HEK293 (cell line): ENCODE results near the gene SNX33.
"Not testable (repeated sequence)": the region's sequence is repeated elsewhere in the genome, so short reads cannot be mapped to it uniquely, and the experiment has no call there.

Experiments used
- CTCF ChIA-PET: fragments of 350-600 bp; formaldehyde crosslinking; extraction: SDS; loops from one replicate; lab custom pipeline; 2021; ENCODE audit warnings: antibody characterized with exemption; lab: Yijun Ruan, JAX
- POLR2A ChIA-PET: fragments of 300-600 bp; formaldehyde crosslinking; extraction: SDS; loops from one replicate; lab custom pipeline; 2020; ENCODE audit warnings: antibody characterized with exemption, inconsistent platforms; lab: Yijun Ruan, JAX
- H3K27ac ChIP-seq: fragments of 200-500 bp; sonication (Bioruptor generic); 2 replicates; pipeline ENCODE4 v1.5.1; 2014; ENCODE audit warnings: low read depth, low read length, control low read depth, inconsistent platforms; ENCODE audit errors: extremely low read depth
- H3K36me3 ChIP-seq, 2 experiments: fragments of 200-500 bp in 1 of 2; sonication (Bioruptor generic) in 1 of 2; 1 replicate in 1 of 2; 2 replicates in 1 of 2; pipeline ENCODE4 v1.5.1; 2014 to 2017; ENCODE audit warnings: inconsistent platforms in 2 of 2, low read length in 2 of 2; ENCODE audit not compliant: control insufficient read depth in 2 of 2, insufficient read depth in 1 of 2
- H3K4me1 ChIP-seq: fragments of 200-500 bp; sonication (Bioruptor generic); 2 replicates; pipeline ENCODE4 v1.5.1; 2014; ENCODE audit warnings: mild to moderate bottlenecking, low read length, inconsistent platforms; ENCODE audit not compliant: control insufficient read depth, insufficient read depth
- H3K4me3 ChIP-seq: 2 replicates; pipeline ENCODE4 v1.5.1; 2011; ENCODE audit warnings: low read depth, mild to moderate bottlenecking, control low read depth, low read length, moderate library complexity
- H3K9me3 ChIP-seq: fragments of 200-500 bp; sonication (Bioruptor generic); 2 replicates; pipeline ENCODE4 v1.5.1; 2014; ENCODE audit warnings: low read depth, low read length, inconsistent platforms; ENCODE audit not compliant: control insufficient read depth, insufficient read depth
- GLIS1 ChIP-seq: fragments of 450-650 bp; formaldehyde crosslinking; IDR thresholded peaks from 2 replicates; pipeline ENCODE4 v1.5.1; 2016; ENCODE audit warnings: missing biosample characterization, missing genetic modification characterization
- HOXA7 ChIP-seq: sonication (generic); formaldehyde crosslinking; IDR thresholded peaks from 2 replicates; pipeline ENCODE4 v1.8.1; 2022; ENCODE audit warnings: missing genetic modification reagents, borderline replicate concordance
- OSR2 ChIP-seq: fragments of 450-650 bp; formaldehyde crosslinking; IDR thresholded peaks from 2 replicates; pipeline ENCODE4 v1.5.1; 2016; ENCODE audit warnings: missing biosample characterization, missing genetic modification characterization
- PRDM1 ChIP-seq: fragments of 450-650 bp; formaldehyde crosslinking; IDR thresholded peaks from 2 replicates; pipeline ENCODE4; 2016; ENCODE audit warnings: missing biosample characterization, missing genetic modification characterization
- SP2 ChIP-seq: fragments of 450-650 bp; formaldehyde crosslinking; IDR thresholded peaks from 2 replicates; pipeline ENCODE4 v1.5.1; 2016; ENCODE audit warnings: missing biosample characterization, missing genetic modification characterization
- TCF7L2 ChIP-seq: IDR thresholded peaks from 2 replicates; pipeline ENCODE4 v1.6.1; 2011; ENCODE audit warnings: low read depth, mild to moderate bottlenecking, inconsistent platforms, low read length, moderate library complexity, borderline replicate concordance
- ZBTB20 ChIP-seq: fragments of 450-650 bp; formaldehyde crosslinking; IDR thresholded peaks from 2 replicates; pipeline ENCODE4 v1.5.1; 2016; ENCODE audit warnings: missing biosample characterization, missing genetic modification characterization
- ZNF140 ChIP-seq: fragments of 450-650 bp; formaldehyde crosslinking; IDR thresholded peaks from 2 replicates; pipeline ENCODE4 v1.5.1; 2016; ENCODE audit warnings: missing biosample characterization, missing genetic modification characterization
- ZNF155 ChIP-seq: fragments of 450-650 bp; formaldehyde crosslinking; IDR thresholded peaks from 2 replicates; pipeline ENCODE4 v1.5.1; 2016; ENCODE audit warnings: missing biosample characterization, missing genetic modification characterization
- ZNF175 ChIP-seq: fragments of 450-650 bp; formaldehyde crosslinking; IDR thresholded peaks from 2 replicates; pipeline ENCODE4 v1.5.1; 2016; ENCODE audit warnings: missing biosample characterization, missing genetic modification characterization
- ZNF223 ChIP-seq: fragments of 450-650 bp; formaldehyde crosslinking; IDR thresholded peaks from 2 replicates; pipeline ENCODE4 v1.5.1; 2016; ENCODE audit warnings: missing biosample characterization, missing genetic modification characterization
- ZNF510 ChIP-seq: fragments of 450-650 bp; formaldehyde crosslinking; IDR thresholded peaks from 2 replicates; pipeline ENCODE4 v1.5.1; 2018; ENCODE audit warnings: mild to moderate bottlenecking, missing genetic modification characterization, missing biosample characterization; ENCODE audit not compliant: insufficient replicate concordance
- ZNF555 ChIP-seq: fragments of 450-650 bp; formaldehyde crosslinking; conservative IDR thresholded peaks from 2 replicates; pipeline ENCODE4 v1.5.1; 2017; ENCODE audit warnings: missing biosample characterization, mild to moderate bottlenecking, missing genetic modification characterization, inconsistent platforms
- ZNF624 ChIP-seq: fragments of 450-650 bp; formaldehyde crosslinking; IDR thresholded peaks from 2 replicates; pipeline ENCODE4 v1.5.1; 2017; ENCODE audit warnings: missing biosample characterization, missing genetic modification characterization
- ZNF747 ChIP-seq: fragments of 450-650 bp; formaldehyde crosslinking; IDR thresholded peaks from 2 replicates; pipeline ENCODE4 v1.5.1; 2016; ENCODE audit warnings: missing biosample characterization, missing genetic modification characterization
- ZNF830 ChIP-seq: fragments of 450-650 bp; IDR thresholded peaks from 2 replicates; pipeline ENCODE4 v1.5.0; 2018; ENCODE audit warnings: missing biosample characterization, missing genetic modification characterization, low read depth, mild to moderate bottlenecking, moderate library complexity
- ZSCAN30 ChIP-seq: fragments of 450-650 bp; IDR thresholded peaks from 2 replicates; pipeline ENCODE4 v1.5.1; 2018; ENCODE audit warnings: missing biosample characterization, mild to moderate bottlenecking, missing genetic modification characterization, moderate library complexity
- TF ChIP-seq, protein P1 (sequence below): fragments of 450-650 bp; formaldehyde crosslinking; IDR thresholded peaks from 2 replicates; pipeline ENCODE4 v1.5.1; 2017; ENCODE audit warnings: missing biosample characterization, missing genetic modification characterization
- TF ChIP-seq, protein P2 (sequence below): fragments of 450-650 bp; formaldehyde crosslinking; IDR thresholded peaks from 2 replicates; pipeline ENCODE4 v1.5.1; 2016; ENCODE audit warnings: missing biosample characterization, missing genetic modification characterization
- TF ChIP-seq, protein P3 (sequence below): fragments of 450-650 bp; formaldehyde crosslinking; conservative IDR thresholded peaks from 2 replicates; pipeline ENCODE4 v1.5.1; 2016; ENCODE audit warnings: low read depth, missing biosample characterization, missing genetic modification characterization

The SNX33 gene

DNA sequence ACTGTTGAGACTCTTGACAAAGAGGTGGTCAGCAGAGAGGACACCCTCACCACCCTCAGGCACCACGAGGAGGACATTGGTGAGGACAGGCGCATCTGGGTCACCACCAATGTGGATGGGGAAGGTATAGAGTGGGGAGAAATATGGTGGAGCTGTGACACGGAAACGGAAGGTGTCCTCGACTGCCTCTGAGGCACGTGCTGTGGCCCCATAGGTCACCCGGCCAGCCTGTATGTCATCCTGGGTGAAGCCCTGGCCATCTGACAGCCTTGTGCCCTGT lies 40.5 kb downstream of the SNX33 start (continued):
- TF ChIP-seq, protein P1, sequence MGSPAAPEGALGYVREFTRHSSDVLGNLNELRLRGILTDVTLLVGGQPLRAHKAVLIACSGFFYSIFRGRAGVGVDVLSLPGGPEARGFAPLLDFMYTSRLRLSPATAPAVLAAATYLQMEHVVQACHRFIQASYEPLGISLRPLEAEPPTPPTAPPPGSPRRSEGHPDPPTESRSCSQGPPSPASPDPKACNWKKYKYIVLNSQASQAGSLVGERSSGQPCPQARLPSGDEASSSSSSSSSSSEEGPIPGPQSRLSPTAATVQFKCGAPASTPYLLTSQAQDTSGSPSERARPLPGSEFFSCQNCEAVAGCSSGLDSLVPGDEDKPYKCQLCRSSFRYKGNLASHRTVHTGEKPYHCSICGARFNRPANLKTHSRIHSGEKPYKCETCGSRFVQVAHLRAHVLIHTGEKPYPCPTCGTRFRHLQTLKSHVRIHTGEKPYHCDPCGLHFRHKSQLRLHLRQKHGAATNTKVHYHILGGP (tag by site-specific recombination): no peak
- TF ChIP-seq TCF7L2: no peak
- no peak for TF ChIP-seq ZNF140 (tag by site-specific recombination)
- TF ChIP-seq GLIS1: no peak
- TF ChIP-seq ZNF155 (tag by site-specific recombination): no peak
- TF ChIP-seq, protein P2, sequence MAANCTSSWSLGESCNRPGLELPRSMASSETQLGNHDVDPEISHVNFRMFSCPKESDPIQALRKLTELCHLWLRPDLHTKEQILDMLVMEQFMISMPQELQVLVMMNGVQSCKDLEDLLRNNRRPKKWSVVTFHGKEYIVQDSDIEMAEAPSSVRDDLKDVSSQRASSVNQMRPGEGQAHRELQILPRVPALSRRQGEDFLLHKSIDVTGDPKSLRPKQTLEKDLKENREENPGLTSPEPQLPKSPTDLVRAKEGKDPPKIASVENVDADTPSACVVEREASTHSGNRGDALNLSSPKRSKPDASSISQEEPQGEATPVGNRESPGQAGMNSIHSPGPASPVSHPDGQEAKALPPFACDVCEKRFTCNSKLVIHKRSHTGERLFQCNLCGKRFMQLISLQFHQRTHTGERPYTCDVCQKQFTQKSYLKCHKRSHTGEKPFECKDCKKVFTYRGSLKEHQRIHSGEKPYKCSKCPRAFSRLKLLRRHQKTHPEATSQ (tag by site-specific recombination): no peak
- no peak for TF ChIP-seq ZBTB20 (tag by site-specific recombination)
- no peak for TF ChIP-seq OSR2
- TF ChIP-seq ZNF223 (tag by site-specific recombination): no peak
- no peak for TF ChIP-seq ZNF830 (tag by site-specific recombination)
- no peak for TF ChIP-seq PRDM1 (tag by site-specific recombination)
- no peak for TF ChIP-seq HOXA7 (CRISPR knock-in tag)
- no peak for TF ChIP-seq ZNF624 (tag by site-specific recombination)

DNA sequence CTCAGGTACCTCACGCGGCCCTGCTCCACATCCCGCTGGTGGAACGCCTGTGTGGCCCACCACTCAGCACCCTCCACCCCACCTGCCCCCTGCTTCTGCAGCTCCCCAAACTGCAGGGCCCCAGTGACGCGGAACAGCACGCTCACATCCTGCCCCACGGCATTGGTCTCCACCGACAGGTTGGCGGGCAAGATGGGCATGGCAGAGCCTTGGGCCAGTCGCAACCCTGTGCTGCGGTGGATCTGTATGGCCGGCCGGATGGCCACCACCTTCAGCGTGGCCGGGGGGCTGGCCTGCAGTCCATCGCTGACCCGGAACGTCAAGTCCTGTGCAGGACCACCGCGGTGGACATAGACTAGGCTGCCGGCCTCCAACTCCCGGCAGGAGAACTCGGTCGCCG lies 41.1 kb downstream of the SNX33 start:
- peaks cover 0 to 5% of the 10 kb centered on the region in 2 experiments; a peak in 1 of 3 replicates for H3K36me3 ChIP-seq
- TF ChIP-seq ZSCAN30 (no peak), ZNF175 (tag by site-specific recombination) (no peak), SP2 (no peak), ZNF747 (tag by site-specific recombination) (no peak), ZNF555 (tag by site-specific recombination) (no peak), ZNF510 (tag by site-specific recombination) (no peak)
- TF ChIP-seq, protein P3, sequence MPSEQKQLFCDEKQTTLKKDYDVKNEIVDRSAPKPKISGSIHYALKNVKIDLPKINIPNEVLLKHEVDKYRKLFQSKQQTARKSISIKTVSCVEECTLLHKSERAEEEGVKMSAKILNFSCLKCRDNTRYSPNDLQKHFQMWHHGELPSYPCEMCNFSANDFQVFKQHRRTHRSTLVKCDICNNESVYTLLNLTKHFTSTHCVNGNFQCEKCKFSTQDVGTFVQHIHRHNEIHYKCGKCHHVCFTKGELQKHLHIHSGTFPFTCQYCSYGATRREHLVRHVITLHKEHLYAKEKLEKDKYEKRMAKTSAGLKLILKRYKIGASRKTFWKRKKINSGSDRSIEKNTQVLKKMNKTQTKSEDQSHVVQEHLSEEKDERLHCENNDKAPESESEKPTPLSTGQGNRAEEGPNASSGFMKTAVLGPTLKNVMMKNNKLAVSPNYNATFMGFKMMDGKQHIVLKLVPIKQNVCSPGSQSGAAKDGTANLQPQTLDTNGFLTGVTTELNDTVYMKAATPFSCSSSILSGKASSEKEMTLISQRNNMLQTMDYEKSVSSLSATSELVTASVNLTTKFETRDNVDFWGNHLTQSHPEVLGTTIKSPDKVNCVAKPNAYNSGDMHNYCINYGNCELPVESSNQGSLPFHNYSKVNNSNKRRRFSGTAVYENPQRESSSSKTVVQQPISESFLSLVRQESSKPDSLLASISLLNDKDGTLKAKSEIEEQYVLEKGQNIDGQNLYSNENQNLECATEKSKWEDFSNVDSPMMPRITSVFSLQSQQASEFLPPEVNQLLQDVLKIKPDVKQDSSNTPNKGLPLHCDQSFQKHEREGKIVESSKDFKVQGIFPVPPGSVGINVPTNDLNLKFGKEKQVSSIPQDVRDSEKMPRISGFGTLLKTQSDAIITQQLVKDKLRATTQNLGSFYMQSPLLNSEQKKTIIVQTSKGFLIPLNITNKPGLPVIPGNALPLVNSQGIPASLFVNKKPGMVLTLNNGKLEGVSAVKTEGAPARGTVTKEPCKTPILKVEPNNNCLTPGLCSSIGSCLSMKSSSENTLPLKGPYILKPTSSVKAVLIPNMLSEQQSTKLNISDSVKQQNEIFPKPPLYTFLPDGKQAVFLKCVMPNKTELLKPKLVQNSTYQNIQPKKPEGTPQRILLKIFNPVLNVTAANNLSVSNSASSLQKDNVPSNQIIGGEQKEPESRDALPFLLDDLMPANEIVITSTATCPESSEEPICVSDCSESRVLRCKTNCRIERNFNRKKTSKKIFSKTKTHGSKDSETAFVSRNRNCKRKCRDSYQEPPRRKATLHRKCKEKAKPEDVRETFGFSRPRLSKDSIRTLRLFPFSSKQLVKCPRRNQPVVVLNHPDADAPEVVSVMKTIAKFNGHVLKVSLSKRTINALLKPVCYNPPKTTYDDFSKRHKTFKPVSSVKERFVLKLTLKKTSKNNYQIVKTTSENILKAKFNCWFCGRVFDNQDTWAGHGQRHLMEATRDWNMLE (tag by site-specific recombination): no peak
- POLR2A ChIA-PET: no interaction called here
- no peak overlapping the region for H3K27ac ChIP-seq
- no peak overlapping the region for H3K4me3 ChIP-seq
- CTCF ChIA-PET: interaction anchor here (1.8 to 4.5 kb wide), 2 partner anchors 33 to 112 kb away, joined by 3 to 20 read pairs; no protein-coding TSS in a partner anchor
- H3K9me3 ChIP-seq: no peaks in the 10 kb centered on the region
- no peaks in the 10 kb centered on the region for H3K4me1 ChIP-seq

DNA sequence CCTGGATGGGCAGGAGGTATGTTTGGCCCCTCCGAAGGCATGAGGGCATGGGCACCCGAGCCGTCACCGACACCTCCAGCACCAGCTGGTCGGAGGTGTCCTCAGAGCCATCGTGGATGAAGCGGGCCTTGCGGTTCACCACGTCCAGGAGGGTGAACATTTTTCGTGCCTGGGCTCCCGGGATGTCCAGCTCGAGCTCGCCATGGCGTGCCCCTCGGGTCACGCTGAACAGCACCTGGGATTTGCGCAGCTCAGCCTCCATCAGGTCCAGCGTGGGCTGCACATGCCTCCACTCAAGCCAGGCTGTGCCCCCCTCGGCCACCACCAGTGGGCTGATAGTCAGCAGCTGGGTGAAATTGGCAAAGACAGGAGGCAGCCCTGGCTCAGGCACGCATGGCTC lies 41.7 kb downstream of the SNX33 start:
- H3K4me3 ChIP-seq, H3K9me3 ChIP-seq, H3K36me3 ChIP-seq, H3K4me1 ChIP-seq, H3K27ac ChIP-seq, POLR2A ChIA-PET: not testable (repeated sequence)
- CTCF ChIA-PET: interaction anchor here (0.7 to 4.5 kb wide), 2 partner anchors 104 to 112 kb away, joined by 3 to 20 read pairs; no protein-coding TSS in a partner anchor

DNA sequence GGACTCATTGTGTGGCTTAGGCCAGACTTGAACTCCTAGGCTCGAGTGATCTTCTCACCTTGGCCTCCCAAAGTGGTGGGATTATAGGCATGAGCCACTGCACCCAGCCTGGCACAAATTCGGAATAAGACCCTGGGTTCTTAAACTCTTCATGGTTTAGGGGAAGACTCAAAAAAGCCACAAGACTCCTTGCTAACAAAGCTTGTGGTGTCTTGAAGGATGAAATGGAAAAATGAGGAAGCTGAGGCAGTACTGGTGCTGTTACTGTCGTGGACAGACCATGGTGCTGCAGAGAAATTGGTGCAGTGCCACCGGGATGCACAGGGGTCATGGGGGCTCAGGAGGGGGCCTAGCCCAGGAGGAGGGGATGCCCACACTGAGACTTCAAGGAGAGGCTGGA lies 44.6 kb downstream of the SNX33 start:
- H3K36me3 ChIP-seq, POLR2A ChIA-PET, H3K9me3 ChIP-seq, H3K27ac ChIP-seq, H3K4me1 ChIP-seq, H3K4me3 ChIP-seq, CTCF ChIA-PET: not testable (repeated sequence)

DNA sequence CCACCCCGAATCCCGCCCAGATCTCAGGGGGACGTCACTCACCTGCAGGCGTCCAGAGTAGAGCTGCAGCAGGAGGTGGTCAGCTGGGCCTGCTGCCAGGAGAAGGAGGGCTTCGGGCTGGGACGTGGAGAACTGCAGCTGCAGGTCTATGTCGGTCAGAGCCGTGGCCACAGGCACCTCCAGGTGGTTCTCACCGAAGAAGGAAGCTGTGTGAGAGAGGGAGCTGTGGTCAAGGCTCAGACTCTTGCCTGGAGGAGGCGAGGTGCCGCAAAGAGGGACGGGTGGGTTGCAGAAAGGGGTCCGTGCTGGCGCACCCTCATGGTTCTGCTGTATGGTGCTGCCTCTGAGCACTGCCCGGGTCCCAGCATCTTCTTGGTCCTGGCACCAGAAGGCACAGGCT lies 45.3 kb downstream of the SNX33 start:
- not testable (repeated sequence) for H3K4me1 ChIP-seq, H3K9me3 ChIP-seq, H3K36me3 ChIP-seq, H3K4me3 ChIP-seq, H3K27ac ChIP-seq
- ChIA-PET POLR2A (interaction anchor here (0.6 to 1.5 kb wide), 2 partner anchors 14 to 326 kb away, joined by 4 to 5 read pairs; no protein-coding TSS in a partner anchor), CTCF (interaction anchor here (0.7 to 1.0 kb wide), 3 partner anchors 35 to 112 kb away, joined by 3 to 9 read pairs (median 3); no protein-coding TSS in a partner anchor)
